Transverse colon (tissue), 4 donors: ENCODE data around the gene RNF103.

Experiments used
- CTCF ChIP-seq, 5 experiments: fragments of 200-600 bp in 3 of 5; fragments of 450-650 bp in 2 of 5; sonication (generic) in 3 of 5; IDR thresholded peaks; 1 replicate in 2 of 5; 2 replicates in 3 of 5; pipeline ENCODE4 v1.5.1; 2016 to 2017; ENCODE audit warnings: antibody characterized with exemption in 5 of 5, inconsistent platforms in 3 of 5, mild to moderate bottlenecking in 2 of 5, moderate library complexity in 1 of 5
- EP300 ChIP-seq: sonication (generic); formaldehyde crosslinking; IDR thresholded peaks from one replicate; pipeline ENCODE4 v1.6.1; 2017; ENCODE audit warnings: antibody characterized with exemption, low read depth
- POLR2A ChIP-seq: fragments of 450-650 bp; IDR thresholded peaks from one replicate; pipeline ENCODE4 v1.6.1; 2016; ENCODE audit warnings: antibody characterized with exemption, mild to moderate bottlenecking, moderate library complexity
- POLR2AphosphoS5 ChIP-seq, 3 donors: sonication (generic); formaldehyde crosslinking; IDR thresholded peaks; one replicate each; pipeline ENCODE4 v1.6.1; 2016; ENCODE audit warnings: antibody characterized with exemption in 3 of 3

- TF ChIP-seq CTCF (IDR thresholded peaks at IDR 0.05) (no peak), EP300 (no peak), POLR2A (peak; percentile 5), POLR2AphosphoS5 (IDR thresholded peaks at IDR 0.05) (no peak)
Observed at GRCh38 chr2:86603905-86604304, 19.8 kb downstream of the RNF103 start.
